ENCODE results near the gene ZSCAN32.

The ZSCAN32 gene

GRCh38 chr16:3356118-3356517 is 44.7 kb downstream of the ZSCAN32 start:
- DNase-seq (ENCODE audit: low read depth) = no peak

- DNase-seq (ENCODE audit: low read depth) = no peak
Observed at GRCh38 chr16:3355589-3355988, 45.2 kb downstream of the ZSCAN32 start, which contains the start of gene OR2C1. Gene OR2C1, plus strand, starts transcription at chr16:3355889. Its CDS starts 52 bp downstream, at chr16:3355941.

GRCh38 chr16:3349175-3349574 is 51.6 kb downstream of the ZSCAN32 start:
- no peak for DNase-seq (ENCODE audit: low read depth)

GRCh38 chr16:3348547-3349167 is 52.1 kb downstream of the ZSCAN32 start:
- DNase-seq (ENCODE audit: low read depth) = no peak

GRCh38 chr16:3347586-3347985 is 53.2 kb downstream of the ZSCAN32 start:
- DNase-seq (ENCODE audit: low read depth) = no peak

- DNase-seq (ENCODE audit: low read depth) = no peak
Observed at GRCh38 chr16:3346041-3346440, 54.8 kb downstream of the ZSCAN32 start.

Data from CMK (cell line).